ENCODE measurements around the gene P2RX7.
"Not testable (repeated sequence)": the region's sequence is repeated elsewhere in the genome, so short reads cannot be mapped to it uniquely, and the experiment has no call there.

Gene P2RX7

DNA sequence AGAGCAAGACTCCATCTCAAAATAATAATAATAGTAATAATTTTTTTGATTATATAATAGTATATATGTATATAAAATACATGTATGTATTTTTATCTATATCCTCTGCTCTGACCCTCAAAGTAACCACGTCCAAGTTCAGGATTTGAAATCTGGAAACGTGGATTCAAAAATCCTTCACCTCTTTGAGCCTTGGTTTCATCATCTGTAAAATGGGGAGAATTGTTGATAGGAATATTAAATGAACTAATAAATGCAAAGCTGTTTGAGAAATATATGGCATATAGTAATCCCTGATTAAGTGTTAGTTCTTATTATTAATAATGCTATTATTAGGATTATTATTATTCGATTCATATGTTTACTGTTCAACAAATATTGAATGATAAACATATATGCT lies 2.6 kb downstream of the P2RX7 start:
- DNase-seq (ENCODE audit: low spot score) = no peak

DNA sequence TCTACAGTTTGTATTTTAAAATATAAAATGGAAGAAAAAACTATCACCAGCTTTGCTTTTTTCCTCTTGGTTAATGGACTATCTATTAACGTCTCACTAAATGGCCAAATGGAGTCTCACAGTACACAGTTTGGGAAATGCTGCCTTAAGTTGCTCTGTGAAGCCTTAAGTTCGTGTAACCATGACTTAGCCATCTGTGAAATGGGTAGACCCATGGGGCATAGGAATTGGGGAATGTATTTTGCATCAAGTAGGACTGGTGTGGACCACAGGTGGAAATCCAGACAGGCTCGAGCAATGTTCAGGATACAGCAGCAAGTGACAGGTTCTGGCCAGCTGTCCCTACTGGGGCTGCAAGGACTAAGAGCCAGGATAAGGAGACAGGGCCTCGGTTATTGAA lies 4.8 kb downstream of the P2RX7 start:
- DNase-seq (ENCODE audit: low spot score) = no peak

DNA sequence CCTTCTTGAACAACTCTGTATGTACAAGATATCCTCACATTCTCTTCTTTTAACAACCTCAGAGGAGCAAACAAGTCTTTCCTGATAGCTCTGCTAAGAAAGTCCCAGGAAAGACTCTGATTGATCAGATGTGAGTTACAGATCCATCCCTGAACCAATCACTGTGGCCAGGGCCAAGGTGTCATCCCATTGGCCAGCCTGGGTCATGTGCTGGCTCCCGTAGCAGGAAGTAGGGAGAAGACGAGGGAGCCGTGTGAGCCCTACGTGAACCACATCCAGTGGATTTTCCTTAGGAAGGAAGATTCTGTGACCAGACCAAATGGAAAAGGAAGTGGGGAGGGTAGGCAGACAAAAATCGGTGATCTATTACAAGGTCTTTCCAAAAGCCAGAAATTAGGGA lies 5.6 kb downstream of the P2RX7 start:
- DNase-seq (ENCODE audit: low spot score) = no peak

DNA sequence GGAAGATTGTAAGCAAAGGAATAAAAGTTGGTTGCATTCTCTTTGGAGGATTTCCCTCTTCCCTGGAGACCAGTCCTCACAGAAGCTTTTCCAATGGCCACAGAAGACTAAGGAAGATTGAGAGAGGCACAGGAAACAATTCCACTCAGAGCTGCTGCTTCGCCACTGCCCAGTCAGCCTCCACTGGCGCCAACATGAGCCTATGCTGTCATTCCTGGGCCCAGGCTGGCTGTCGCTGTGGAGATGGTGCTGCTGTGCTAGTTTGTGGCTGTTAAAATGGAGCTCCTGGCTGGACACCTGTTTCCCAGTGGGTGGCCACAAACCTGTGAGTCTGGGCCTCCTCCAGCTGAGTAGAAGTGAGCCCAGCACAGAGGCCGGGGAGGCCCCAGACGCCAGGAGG lies 6.6 kb downstream of the P2RX7 start:
- no peak for DNase-seq (ENCODE audit: low spot score)

DNA sequence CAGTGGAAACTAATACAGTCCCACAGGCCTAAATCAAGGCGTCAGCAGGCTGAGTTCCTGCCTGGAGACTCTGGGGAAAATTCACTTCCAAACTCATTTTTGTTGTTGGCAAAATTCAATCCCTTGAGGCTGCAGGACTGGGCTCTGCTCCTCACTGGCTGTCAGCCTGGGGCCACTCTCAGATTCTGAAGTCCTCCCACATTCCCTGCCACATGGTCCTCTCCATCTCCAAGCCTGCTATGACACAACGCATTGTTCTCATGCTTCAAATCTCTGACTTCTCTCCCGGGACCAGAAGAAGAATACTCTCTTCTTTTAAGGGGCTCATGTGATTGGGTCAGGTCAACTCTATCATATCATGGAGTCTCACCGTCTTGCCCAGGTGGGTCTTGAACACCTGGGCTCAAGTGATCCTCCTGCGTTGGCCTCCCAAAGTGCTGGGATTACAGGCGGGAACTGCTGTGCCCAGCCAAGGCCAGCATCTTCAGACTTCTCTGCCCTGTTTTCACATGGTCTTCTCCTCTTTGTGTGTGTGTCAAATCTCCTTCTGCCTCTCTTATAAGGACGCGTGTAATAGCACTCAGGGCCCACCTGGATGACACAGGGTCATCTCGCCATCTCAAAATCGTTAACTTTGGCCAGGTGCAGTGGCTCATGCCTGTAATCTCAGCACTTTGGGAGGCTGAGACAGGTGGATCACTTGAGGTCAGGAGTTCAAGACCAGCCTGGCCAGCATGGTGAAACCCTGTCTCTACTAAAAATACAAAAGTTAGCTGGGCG lies 9.7 kb downstream of the P2RX7 start:
- no peak for DNase-seq (ENCODE audit: low spot score)

DNA sequence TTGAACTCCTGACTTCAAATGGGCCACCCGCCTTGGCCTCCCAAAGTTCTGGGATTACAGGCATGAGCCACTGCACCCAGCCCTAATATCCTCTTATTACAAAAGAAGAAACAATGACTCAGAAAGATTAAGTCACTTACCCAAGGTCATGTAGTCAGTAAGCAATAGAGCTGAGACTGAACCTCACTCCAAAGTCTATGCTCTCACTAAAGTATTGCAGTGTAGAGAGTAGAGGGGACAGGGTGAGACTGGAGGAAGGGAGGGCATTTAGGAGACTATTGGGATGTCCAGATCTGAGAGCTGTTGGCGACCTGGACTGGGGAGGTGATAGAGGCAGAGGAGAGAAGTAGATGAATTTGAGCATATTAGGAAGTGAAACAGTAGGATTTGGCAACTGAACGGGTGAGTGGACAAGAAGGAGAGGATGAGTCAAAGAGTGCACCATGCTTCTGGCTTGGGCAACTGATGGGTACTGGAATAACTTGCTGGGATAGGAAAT lies 11.8 kb downstream of the P2RX7 start:
- peak; percentile 38 for DNase-seq (ENCODE audit: low spot score)

DNA sequence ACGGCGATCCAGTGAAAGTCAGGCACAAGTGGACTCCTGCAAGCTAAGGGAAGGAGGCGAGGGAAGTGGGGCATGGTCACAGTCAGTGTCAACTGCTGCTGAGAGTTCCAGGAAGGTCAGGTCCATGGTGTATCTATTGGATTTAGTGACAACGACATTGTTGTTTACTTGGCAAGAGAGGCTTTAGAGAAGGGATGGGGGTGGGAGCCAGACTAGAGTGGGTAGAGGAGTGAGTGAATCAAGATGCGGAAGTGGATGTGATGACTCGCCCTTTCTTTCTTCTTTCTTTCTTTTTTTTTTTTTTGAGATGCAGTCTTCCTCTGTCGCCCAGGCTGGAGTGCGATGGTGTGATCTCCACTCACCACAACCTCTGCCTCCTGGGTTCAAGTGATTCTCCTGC lies 12.5 kb downstream of the P2RX7 start:
- DNase-seq (ENCODE audit: low spot score) = no peak

DNA sequence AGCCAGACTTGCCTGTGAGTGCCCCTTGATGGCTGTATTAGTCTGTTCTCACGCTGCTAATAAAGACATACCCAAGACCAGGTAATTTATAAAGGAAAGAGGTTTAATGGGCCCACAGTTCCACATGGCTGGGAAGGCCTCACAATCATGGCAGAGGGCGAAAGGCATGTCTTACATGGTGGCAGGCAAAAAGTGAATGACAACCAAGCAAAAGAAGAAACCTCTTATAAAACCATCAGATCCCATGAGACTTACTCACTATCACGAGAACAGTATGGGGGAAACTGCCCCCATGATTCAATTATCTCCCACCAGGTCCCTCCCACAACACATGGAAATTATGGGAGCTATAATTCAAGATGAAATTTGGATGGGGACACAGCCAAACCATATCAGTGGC lies 16.6 kb downstream of the P2RX7 start:
- not testable (repeated sequence) for DNase-seq (ENCODE audit: low spot score)

DNA sequence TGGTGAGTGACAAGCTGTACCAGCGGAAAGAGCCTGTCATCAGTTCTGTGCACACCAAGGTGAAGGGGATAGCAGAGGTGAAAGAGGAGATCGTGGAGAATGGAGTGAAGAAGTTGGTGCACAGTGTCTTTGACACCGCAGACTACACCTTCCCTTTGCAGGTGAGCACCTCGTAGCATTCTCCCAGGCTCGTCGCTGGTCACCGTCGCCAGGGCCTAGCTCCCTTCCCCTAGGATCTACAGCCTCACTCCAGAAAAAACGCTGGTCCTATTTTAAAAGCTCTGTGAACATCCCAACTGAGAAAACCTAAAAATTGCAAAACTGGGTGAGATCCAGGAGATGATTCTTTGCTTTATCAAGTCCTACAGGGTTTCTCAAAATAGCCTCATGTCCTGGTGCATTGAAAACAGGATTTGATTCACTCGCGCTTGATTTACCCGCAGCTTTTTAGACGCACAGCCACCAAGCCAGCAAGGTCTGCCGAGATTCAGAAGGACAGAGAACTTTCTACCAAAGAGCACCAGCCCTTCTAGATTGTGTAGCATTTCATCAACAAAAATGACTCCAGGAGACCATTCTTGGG lies 22.2 kb downstream of the P2RX7 start:
- DNase-seq (ENCODE audit: low spot score) = no peak

DNA sequence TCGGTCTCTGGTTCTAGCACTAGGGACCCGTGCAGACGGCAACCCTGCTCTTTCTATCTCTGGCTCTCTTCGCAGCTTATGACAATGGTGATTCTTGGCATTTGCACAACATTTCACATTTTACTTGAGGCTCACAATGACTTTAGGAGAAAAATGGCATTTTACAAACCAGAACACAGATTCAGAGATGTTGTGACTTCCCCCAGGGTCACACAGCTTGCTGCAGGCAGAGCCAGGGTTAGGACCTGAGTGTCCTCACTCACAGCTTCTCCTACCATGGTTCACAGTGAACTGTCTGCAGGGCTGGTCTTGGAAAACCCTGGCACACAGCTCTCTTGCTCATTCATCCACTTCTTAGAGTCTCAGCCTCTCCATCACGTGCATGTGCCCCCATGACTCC lies 23.7 kb downstream of the P2RX7 start:
- no peak for DNase-seq (ENCODE audit: low spot score)

DNA sequence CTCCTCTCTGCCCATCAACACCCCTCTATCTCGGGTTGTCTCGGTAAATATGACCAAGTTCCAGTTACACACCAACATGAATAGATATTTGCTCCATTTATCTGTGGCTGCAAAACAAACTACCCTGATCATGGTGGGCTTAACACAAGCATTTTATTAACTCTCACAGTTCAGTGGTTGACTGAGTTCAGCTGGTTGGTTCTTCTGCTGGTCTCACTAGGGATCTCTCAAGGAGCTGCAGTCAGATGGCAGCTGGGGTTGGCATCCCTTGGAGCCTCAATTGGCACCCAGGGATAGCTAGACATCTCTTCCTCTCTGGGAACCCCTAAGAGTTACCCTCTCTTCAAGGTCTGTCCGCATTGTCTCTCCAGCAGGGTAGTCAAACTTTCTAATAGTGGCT lies 25.4 kb downstream of the P2RX7 start:
- DNase-seq (ENCODE audit: low spot score) = no peak

DNA sequence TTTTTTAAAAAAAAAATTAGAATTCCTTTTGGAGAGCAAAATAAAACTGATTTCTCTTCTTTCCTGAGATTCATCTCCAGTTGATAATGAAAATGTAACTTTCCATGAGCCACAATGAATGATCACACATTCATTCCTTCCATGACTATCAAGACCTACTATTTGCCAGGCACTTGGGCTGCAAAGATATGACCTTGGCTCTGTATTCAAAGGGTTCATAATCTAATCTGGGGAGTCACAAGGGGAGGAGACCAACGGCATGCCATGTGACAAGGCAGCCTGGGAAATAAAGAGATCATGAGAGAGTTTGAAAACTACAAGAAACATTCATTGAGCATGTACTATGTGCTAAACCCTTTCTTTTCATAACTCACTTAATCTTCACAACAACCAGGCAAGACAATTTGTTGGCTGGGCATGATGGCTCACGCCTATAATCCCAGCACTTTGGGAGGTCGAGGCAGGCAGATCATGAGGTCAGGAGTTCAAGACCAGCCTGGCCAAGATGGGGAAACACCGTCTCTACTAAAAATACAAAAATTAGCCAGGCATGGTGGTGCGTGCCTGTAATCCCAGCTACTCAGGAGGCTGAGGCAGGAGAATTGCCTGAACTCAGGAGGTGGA lies 26.2 kb downstream of the P2RX7 start:
- DNase-seq (ENCODE audit: low spot score) = not testable (repeated sequence)

DNA sequence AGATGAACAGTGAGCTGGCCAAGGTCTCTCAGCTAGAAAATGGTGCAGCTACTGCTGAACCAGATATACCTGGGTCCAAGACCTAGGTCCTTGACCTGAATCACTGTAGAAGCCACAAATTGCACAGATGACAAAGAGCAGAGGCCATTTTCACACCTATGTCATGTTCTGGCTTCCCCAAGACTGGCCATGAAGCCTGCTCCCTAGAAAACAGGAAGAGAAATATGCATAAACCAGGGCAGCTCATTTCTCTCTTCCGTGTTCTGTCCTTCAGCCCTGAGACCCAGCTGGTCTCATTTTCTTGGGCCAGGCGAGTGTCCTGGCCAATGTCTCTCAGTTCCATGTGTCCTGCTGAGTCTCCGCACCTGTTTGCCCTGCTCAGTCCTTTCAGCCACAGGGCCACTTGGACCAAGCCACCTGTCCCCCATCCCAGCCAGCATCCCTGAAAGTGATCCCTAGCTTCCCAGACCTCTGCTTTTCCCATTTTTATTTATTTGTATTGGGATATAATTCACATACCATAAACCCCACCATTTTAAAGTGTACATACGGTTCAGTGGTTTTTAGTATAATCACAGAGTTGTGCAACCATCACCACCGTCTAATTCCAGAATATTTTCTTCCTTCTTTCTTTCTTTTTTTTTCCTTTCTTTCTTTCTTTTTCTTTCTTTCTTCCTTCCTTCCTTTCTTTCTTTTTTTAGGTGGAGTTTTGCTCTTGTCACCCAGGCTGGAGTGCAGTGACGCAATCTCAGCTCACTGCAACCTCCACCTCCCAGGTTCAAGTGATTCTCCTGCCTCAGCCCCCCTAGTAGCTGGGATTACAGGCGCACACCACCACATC lies 27.0 kb downstream of the P2RX7 start:
- no peak for DNase-seq (ENCODE audit: low spot score)

DNA sequence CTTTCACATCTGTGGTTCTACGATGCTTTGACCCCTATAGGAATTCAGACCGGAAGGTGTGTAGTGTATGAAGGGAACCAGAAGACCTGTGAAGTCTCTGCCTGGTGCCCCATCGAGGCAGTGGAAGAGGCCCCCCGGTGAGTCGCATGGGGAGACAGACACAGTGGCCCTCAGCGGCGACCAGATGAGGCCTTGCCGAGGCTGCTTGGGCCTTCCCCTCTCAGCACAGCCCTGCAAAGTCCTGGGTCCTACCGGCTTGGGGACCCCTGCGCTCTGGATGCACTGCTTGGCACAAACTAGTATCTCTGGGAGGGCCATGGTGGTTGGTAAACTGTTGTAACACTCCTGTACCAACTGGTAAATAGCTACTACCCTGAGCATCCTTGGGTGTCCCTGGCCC lies 29.7 kb downstream of the P2RX7 start:
- DNase-seq (ENCODE audit: low spot score) = no peak

DNA sequence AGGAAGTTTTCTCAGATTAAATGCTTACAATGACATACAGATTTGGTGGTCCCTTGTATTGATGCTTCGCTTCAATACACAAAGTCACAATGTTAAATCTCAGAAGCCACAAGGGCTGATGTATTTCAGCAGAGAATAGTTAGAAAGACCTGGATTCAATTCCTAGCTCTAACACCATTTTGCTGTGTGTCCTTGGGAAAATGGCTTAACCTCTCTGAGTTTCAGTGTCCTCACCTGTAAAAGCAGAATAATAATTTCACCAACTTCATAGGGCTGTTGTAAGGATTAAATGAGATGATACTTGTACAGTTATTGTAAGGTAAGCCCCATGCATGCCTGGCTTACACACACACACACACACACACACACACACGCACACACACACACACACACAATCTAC lies 30.3 kb downstream of the P2RX7 start:
- DNase-seq (ENCODE audit: low spot score) = no peak

DNA sequence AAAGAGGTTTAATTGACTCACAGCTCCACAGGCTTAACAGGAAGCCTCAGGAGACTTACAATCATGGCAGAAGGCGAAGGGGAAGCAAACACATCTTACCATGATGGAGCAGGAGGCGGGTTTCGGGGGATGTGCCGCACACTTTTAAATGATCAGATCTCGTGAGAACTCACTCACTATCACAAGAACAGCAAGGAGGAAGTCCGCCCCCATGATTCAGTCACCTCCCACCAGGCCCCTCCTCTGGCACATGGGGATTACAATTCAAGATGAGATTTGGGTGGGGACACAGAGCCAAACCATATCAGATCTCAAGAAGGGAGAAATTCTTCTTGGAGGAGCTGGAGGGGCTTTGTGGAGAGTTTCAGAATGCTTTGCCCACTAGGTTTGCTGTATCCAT lies 32.2 kb downstream of the P2RX7 start:
- not testable (repeated sequence) for DNase-seq (ENCODE audit: low spot score)

DNA sequence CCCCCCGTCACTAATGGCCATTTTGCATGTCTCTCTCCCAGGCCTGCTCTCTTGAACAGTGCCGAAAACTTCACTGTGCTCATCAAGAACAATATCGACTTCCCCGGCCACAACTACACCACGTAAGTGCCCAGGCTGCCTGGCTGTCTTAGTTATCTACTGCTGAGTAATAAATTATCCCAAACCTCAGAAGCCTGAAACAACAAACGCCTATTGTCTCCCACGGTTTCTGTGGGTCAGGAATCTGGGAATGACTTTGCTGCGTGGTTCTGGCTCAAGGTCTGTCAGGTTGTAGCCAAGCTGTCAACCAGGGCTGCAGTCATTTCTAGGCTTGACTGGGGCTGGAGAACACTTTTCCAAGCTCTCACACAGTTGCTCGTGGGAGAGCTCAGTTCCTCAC lies 32.6 kb downstream of the P2RX7 start:
- peak; percentile 27 for DNase-seq (ENCODE audit: low spot score)

DNA sequence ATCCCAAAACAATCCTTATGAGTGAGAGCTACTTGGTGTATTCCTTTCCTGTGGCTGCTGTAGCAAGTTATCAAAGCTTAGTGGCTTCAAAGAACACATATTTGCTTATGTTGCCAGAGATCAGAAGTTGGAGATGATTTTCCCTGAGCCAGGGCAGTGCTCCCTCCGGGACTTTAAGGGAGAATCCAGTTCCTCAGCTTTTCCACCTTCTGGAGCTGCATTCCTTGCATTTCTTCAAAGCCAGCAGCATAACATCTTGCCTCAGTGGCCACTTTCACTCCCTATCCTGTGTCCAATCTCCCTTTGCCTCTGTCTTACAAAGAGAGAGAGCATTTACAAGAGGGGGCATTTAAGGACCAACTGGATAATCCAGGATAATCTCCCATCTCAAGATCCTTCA lies 33.7 kb downstream of the P2RX7 start:
- DNase-seq (ENCODE audit: low spot score) = no peak

DNA sequence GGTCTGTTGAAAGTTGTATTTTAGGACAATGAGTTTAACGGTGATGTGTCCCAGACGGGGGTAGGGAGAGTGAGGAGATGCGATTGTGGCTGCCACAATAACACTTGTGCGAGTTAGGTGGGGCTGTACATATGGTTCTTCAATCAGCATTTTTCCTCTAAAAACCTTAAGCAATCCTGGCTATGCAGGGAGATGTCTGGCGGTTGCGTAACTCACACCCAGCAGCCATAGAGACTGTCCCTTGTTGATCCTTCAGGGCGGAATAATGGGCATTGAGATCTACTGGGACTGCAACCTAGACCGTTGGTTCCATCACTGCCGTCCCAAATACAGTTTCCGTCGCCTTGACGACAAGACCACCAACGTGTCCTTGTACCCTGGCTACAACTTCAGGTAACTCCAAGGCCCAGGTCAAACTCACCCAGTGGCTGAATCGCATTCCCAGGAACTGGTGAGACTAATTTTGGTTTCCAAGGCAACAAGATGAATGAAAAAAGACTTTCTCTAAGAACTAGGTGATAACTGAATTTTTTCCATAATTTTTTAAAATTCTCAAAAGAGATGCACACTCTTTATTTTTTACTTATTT lies 34.6 kb downstream of the P2RX7 start:
- DNase-seq (ENCODE audit: low spot score) = no peak

DNA sequence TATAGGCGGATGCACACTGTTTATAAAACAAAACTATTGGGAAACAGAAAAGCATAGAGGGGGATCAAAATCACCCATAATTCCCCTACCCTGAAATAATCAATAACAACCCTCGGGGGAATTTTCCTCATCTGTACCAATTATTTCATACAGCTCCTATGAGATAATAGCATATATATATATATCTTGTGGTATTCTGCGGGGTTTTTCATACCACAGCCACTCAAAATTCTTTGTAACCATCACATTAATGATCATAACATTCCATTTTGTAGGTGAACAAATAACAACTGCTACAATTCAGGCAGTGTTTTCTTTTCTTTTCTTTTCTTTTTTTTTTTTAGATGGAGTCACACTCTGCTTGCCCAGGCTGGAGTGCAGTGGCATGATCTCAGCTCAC lies 35.3 kb downstream of the P2RX7 start:
- no peak for DNase-seq (ENCODE audit: low spot score)

DNA sequence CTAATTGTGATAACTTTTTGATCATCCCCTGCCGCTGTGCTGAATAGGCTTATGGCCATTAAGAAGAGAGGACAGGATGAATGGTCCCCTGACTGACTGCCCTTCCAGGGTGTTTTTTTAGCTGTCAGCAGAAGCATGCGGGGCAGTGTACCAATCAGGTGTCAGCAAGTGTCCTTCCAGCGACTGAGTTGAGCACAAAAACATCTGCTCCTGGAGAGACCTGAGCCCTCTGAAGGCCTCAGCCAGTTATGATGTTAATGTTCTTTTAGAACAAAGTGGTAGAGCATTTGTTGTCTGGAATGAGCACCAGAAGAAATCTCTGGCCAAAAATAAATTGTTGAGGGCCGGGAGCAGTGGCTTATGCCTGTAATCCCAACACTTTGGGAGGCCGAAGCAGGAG lies 37.5 kb downstream of the P2RX7 start:
- no peak for DNase-seq (ENCODE audit: low spot score)

DNA sequence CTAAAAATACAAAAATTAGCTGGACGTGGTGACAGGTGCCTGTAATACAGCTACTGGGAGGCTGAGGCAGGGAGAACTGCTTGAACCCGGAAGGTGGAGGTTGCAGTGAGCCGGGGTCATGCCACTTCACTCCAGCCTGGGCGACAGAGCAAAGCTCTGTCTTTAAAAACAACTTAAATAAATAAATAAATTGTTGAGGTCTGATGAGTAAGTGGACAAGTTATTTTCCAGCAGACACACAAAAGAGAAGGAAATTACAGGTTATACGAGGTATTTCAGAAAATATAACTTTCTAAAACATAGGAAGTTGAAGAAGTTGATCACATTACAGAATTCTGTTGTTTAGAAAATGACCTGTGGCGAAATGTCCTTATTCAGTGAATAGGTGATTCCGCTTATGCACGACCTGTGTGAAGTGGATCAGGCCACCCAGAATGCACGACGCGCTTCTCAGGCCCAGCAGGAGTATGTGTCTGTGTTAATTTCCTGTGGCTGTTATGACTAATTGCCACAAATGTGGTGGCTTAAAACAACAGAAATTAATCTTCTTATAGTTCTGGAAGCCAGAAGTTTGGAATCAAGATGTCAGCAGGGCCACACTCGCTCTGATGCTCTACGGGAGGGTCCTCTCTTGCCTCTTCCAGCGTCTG lies 38.1 kb downstream of the P2RX7 start:
- DNase-seq (ENCODE audit: low spot score) = peak; percentile 58

Measured in kidney tubule cell (primary cell).